H1 (cell line): ENCODE results near the gene SEMA6A.

Source experiments
- BACH1 ChIP-seq: IDR thresholded peaks from 2 replicates; pipeline ENCODE4 v1.6.1; 2012; ENCODE audit warnings: low read length, improper control_type of control experiment
- BCL11A ChIP-seq, 2 experiments: IDR thresholded peaks; one replicate each; pipeline ENCODE4 v1.6.1; 2011; ENCODE audit warnings: low read depth in 2 of 2, low read length in 2 of 2, mild to moderate bottlenecking in 2 of 2
- CTCF ChIP-seq, 3 experiments: IDR thresholded peaks; 1 replicate in 2 of 3; 2 replicates in 1 of 3; pipeline versions ENCODE4 v1.5.1 to v1.6.1; 2011; ENCODE audit warnings: low read length in 3 of 3, mild to moderate bottlenecking in 3 of 3, inconsistent platforms in 2 of 3, low read depth in 1 of 3, moderate library complexity in 1 of 3; ENCODE audit not compliant: insufficient read depth in 1 of 3; ENCODE audit errors: control extremely low read depth in 1 of 3
- POLR2A ChIP-seq, 2 experiments: IDR thresholded peaks; 1 replicate in 1 of 2; 2 replicates in 1 of 2; pipeline ENCODE4 v1.6.1; 2011; ENCODE audit warnings: low read depth in 2 of 2, low read length in 2 of 2, mild to moderate bottlenecking in 2 of 2; ENCODE audit errors: control extremely low read depth in 1 of 2
- POLR2AphosphoS5 ChIP-seq: IDR thresholded peaks from 2 replicates; pipeline ENCODE4 v1.6.1; 2011; ENCODE audit warnings: low read depth, low read length
- SP4 ChIP-seq: IDR thresholded peaks from 2 replicates; pipeline ENCODE4 v1.6.1; 2012; ENCODE audit warnings: low read length, inconsistent platforms
- SUZ12 ChIP-seq: fragments of 200-600 bp; sonication (generic); IDR thresholded peaks from 2 replicates; pipeline ENCODE4 v1.6.1; 2012; ENCODE audit warnings: mild to moderate bottlenecking, inconsistent platforms, low read length, moderate library complexity, mixed read lengths
- TEAD4 ChIP-seq: IDR thresholded peaks from 2 replicates; pipeline ENCODE4 v1.6.1; 2012; ENCODE audit warnings: low read depth, low read length, inconsistent platforms, mixed read lengths
- YY1 ChIP-seq: IDR thresholded peaks from 2 replicates; pipeline ENCODE4 v1.6.1; 2011; ENCODE audit warnings: low read depth, mild to moderate bottlenecking, low read length
- TF ChIP-seq, protein P1 (sequence below): IDR thresholded peaks from 2 replicates; pipeline ENCODE4 v1.6.1; 2011; ENCODE audit warnings: low read length, improper control_type of control experiment
- TF ChIP-seq, protein P2 (sequence below): IDR thresholded peaks from 2 replicates; pipeline ENCODE4 v1.6.1; 2012; ENCODE audit warnings: low read length, inconsistent platforms

- TF ChIP-seq TEAD4 (no peak), CTCF (IDR thresholded peaks at IDR 0.05; ENCODE audit: control extremely low read depth in 1 of 3, insufficient read depth in 1 of 3, low read depth in 1 of 3, low read length in 3 of 3) (no peak), YY1 (no peak), POLR2AphosphoS5 (no peak), SUZ12 (no peak), POLR2A (IDR thresholded peaks at IDR 0.05; ENCODE audit: control extremely low read depth in 1 of 2, low read depth in 2 of 2, low read length in 2 of 2) (no peak), BACH1 (no peak), BCL11A (IDR thresholded peaks at IDR 0.05; ENCODE audit: low read depth in 2 of 2, low read length in 2 of 2) (no peak), SP4 (no peak)
- TF ChIP-seq, protein P1, sequence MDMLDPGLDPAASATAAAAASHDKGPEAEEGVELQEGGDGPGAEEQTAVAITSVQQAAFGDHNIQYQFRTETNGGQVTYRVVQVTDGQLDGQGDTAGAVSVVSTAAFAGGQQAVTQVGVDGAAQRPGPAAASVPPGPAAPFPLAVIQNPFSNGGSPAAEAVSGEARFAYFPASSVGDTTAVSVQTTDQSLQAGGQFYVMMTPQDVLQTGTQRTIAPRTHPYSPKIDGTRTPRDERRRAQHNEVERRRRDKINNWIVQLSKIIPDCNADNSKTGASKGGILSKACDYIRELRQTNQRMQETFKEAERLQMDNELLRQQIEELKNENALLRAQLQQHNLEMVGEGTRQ, result no peak
- TF ChIP-seq, protein P2, sequence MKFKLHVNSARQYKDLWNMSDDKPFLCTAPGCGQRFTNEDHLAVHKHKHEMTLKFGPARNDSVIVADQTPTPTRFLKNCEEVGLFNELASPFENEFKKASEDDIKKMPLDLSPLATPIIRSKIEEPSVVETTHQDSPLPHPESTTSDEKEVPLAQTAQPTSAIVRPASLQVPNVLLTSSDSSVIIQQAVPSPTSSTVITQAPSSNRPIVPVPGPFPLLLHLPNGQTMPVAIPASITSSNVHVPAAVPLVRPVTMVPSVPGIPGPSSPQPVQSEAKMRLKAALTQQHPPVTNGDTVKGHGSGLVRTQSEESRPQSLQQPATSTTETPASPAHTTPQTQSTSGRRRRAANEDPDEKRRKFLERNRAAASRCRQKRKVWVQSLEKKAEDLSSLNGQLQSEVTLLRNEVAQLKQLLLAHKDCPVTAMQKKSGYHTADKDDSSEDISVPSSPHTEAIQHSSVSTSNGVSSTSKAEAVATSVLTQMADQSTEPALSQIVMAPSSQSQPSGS, result no peak
Observed at GRCh38 chr5:116423141-116423540, 151.5 kb downstream of the SEMA6A start.
